Aorta (tissue), 5 donors: Measurements from ENCODE around the gene SPON1. TPM values are rescaled to one million over a fixed set of nuclear protein-coding genes. Genes with fewer than 3 reads are reported as not detected.

Experiments
- ATAC-seq: fragments of 200-7000 bp; cut with Tn5 transposase; one replicate; pipeline ENCODE4 v1.9.1; 2022; ENCODE audit warnings: moderate library complexity; ENCODE audit not compliant: low FRiP score
- DNase-seq, 2 donors: peaks; one replicate each; pipeline ENCODE4 v3.0.0-alpha.2; 2020
- H3K27ac ChIP-seq, 2 donors: one replicate each; pipeline ENCODE4 v1.5.1; 2013; ENCODE audit warnings: low read length in 2 of 2, mild to moderate bottlenecking in 2 of 2, moderate library complexity in 2 of 2, control low read depth in 1 of 2, inconsistent platforms in 1 of 2, low read depth in 1 of 2
- H3K27me3 ChIP-seq, 2 donors: one replicate each; pipeline ENCODE4 v1.6.1; 2013; ENCODE audit warnings: control low read depth in 1 of 2, low read length in 1 of 2, mild to moderate bottlenecking in 1 of 2, moderate library complexity in 1 of 2; ENCODE audit not compliant: insufficient read depth in 2 of 2, control insufficient read depth in 1 of 2
- H3K36me3 ChIP-seq, 2 donors: one replicate each; pipeline ENCODE4 v1.6.1; 2013; ENCODE audit warnings: control low read depth in 1 of 2, low read length in 1 of 2, mild to moderate bottlenecking in 1 of 2; ENCODE audit not compliant: insufficient read depth in 2 of 2, control insufficient read depth in 1 of 2
- H3K4me1 ChIP-seq, 2 donors: one replicate each; pipeline ENCODE4 v1.6.1; 2013; ENCODE audit warnings: low read length in 2 of 2, control low read depth in 1 of 2, mild to moderate bottlenecking in 1 of 2, moderate library complexity in 1 of 2; ENCODE audit not compliant: insufficient read depth in 2 of 2, control insufficient read depth in 1 of 2
- H3K4me3 ChIP-seq, 2 donors: one replicate each; pipeline ENCODE4 v1.5.1; 2013; ENCODE audit warnings: low read length in 2 of 2, control low read depth in 1 of 2, mild to moderate bottlenecking in 1 of 2
- H3K9me3 ChIP-seq: one replicate; pipeline ENCODE4 v1.6.1; 2013; ENCODE audit warnings: mild to moderate bottlenecking, low read length; ENCODE audit not compliant: control insufficient read depth
- WGBS, 2 donors: extraction: QIAGEN DNeasy Blood & Tissue Kit; methylation state at CpG; one replicate each; pipeline ENCODE4 v1.1.7; 2013; 5-methylcytosine and 5-hydroxymethylcytosine counted together
- intact Hi-C, 2 donors: fragments of 100-400 bp; cut with DNase I; formaldehyde crosslinking; loops; one replicate each; pipeline versions ENCODE4 v1.14.2 to v1.15.0; 2022
- polyA plus RNA-seq, 2 donors: library from polyadenylated mRNA; stranded (reverse); fragments of 200-250 nt; gene quantifications; one replicate each; pipeline ENCODE4 v1.2.3, GENCODE V29; 2013
- total RNA-seq, 2 donors: library from RNA; stranded (reverse); fragmentation: NEBNext Ultra II Directional; extraction: Animal tissue kit (Norgen Biotek cat#: 25700); gene quantifications; one replicate each; pipeline ENCODE4 v1.2.1, GENCODE V29; 2021
- donor health status: healthy with polysubstance abuse.
- donor health status: Bipolar disorder and iron deficiency.
- donor health status: DM: no; HTN: no; CAD: no.
- donor health status: DM: no; HTN: no; CAD: no.
- donor health status: DM: yes; HTN: yes; CAD: no.

Gene SPON1
- total and polyA plus RNA-seq, 4 donors, result 7.0 to 79.2 (median 24.9) TPM

DNA sequence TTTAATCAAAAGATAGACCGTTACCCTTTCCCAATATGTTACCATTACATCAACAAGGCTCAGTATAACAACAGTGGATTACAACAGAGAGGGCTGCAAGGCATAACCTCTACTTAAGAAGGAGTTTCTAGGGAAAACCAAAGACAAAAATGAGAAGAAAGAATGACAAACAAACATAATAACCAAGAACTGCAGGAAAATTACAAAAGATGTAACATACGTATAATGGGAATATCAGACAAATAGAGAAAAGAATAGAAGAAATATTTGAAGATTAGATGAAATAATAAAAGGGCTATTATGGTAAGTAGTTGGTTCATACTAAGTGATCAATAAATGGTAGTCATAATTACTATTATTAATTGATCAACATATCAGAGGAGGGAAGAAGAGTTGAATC lies 39.1 kb downstream of the SPON1 start:
- ATAC-seq, result no peak
- no peaks in the 10 kb centered on the region for H3K36me3 ChIP-seq
- no peaks in the 10 kb centered on the region for H3K27me3 ChIP-seq
- DNase-seq, result no peak
- H3K4me1 ChIP-seq, result no peaks in the 10 kb centered on the region
- H3K27ac ChIP-seq, result no peak overlapping the region
- 99 to 100% methylated on average over 2 of the region's 2 CpGs for WGBS, 2 donors
- H3K4me3 ChIP-seq, result no peak overlapping the region
- peaks cover 2% of the 10 kb centered on the region for H3K9me3 ChIP-seq
- intact Hi-C loops, result no loop called here

DNA sequence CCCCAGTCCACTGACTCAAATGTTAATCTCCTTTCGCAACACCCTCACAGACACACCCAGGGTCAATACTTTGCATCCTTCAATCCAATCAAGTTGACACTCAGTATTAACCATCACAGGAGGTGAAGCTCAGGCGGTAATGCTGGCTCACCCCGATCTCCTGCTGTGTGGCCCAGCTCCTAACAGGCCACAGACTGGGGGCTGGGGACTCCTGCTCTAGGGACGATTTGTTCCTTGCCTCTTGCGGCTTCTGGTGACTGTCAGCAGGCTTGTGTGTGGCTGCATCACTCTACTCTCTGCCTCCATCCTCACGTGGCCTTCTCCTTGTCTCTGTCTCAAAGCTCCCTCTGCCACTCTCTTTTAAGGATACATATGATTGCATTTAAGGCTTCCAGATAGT lies 45.0 kb downstream of the SPON1 start:
- WGBS, 2 donors, result 89 to 90% methylated on average over 6 of the region's 6 CpGs
- intact Hi-C loops, result no loop called here
- Histone ChIP-seq H3K36me3 (no peaks in the 10 kb centered on the region), H3K27me3 (no peaks in the 10 kb centered on the region), H3K4me3 (no peak overlapping the region), H3K27ac (no peak overlapping the region), H3K9me3 (no peaks in the 10 kb centered on the region), H3K4me1 (no peaks in the 10 kb centered on the region)
- no peak for ATAC-seq
- no peak for DNase-seq

DNA sequence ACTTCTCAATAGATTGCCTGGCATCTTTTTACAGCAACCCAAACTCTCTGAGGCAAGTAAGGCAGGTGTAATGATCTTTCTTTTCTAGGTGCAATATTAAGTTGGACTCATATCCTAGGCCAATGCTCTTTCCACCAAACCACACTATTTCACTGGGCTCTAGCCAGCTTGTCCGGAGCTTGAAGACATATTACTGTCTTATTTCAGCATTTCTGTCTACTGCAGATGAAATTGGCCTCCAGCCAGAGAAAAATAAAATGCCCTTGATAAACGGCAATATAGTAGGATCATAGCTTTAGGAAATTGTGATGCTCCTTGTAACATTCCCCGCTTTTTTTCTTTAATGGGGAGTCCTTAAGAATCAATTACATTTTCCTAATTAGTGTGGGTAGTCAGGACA lies 48.1 kb downstream of the SPON1 start:
- H3K27me3 ChIP-seq, result no peaks in the 10 kb centered on the region
- no peak for ATAC-seq
- intact Hi-C loops, result no loop called here
- H3K9me3 ChIP-seq, result no peaks in the 10 kb centered on the region
- WGBS, 2 donors, result 40 to 47% methylated on average over 3 of the region's 3 CpGs
- DNase-seq, result no peak
- peaks cover 0 to 4% of the 10 kb centered on the region in 2 donors for H3K4me1 ChIP-seq
- H3K4me3 ChIP-seq, result no peak overlapping the region
- H3K36me3 ChIP-seq, result no peaks in the 10 kb centered on the region
- no peak overlapping the region for H3K27ac ChIP-seq

DNA sequence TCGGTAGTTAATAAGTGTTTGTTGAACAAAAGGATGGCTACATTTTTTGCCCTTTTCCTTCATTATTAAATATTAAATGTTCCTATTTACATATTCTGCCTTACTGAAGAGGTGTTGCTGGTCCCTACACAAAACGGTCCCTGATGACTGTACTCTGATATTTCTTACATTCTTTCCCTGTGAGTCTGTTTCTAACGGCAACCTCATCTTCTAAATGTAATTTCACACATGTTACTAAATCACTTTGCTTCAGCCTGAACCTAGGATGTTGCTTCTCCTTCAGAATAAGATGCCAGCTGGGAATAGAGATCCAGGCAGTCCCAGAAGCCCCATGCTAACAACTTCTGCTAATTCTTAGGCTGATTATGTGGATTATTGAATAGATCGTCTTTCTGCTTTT lies 50.3 kb downstream of the SPON1 start:
- Histone ChIP-seq H3K27ac (no peak overlapping the region), H3K4me3 (no peak overlapping the region), H3K4me1 (peaks cover 4 to 9% of the 10 kb centered on the region in 2 donors), H3K27me3 (no peaks in the 10 kb centered on the region), H3K9me3 (no peaks in the 10 kb centered on the region), H3K36me3 (no peaks in the 10 kb centered on the region)
- DNase-seq (no peak), ATAC-seq (no peak)
- intact Hi-C loops, result no loop called here
- 40 to 51% methylated on average over 4 of the region's 4 CpGs for WGBS, 2 donors

DNA sequence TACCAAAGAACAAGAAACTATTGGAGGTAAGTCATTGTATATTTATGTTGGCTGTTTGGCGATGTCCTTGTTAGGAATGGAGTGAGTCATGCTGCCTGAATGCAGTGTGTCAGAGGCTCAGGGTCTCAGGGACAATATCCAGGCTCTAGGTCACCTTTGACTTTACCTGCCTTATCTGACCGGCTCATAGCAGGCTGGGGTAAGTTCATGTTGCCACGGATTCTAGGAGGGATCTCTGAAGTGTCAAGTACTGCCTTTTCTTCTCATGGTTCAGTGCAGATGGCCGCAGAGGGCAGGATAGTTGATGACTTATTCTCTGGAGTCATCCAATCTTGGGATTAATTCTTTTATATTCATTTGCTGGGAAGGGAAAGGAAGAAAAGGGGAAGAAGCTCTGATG lies 53.2 kb downstream of the SPON1 start:
- no peak for DNase-seq
- Histone ChIP-seq H3K27me3 (no peaks in the 10 kb centered on the region), H3K4me3 (no peak overlapping the region), H3K36me3 (no peaks in the 10 kb centered on the region), H3K4me1 (peaks cover 4 to 11% of the 10 kb centered on the region in 2 donors), H3K27ac (peak overlapping the region; percentile 41 to 95), H3K9me3 (no peaks in the 10 kb centered on the region)
- 4 to 8% methylated on average over 4 of the region's 4 CpGs for WGBS, 2 donors
- intact Hi-C loops, result no loop called here
- ATAC-seq, result peak; percentile 66

DNA sequence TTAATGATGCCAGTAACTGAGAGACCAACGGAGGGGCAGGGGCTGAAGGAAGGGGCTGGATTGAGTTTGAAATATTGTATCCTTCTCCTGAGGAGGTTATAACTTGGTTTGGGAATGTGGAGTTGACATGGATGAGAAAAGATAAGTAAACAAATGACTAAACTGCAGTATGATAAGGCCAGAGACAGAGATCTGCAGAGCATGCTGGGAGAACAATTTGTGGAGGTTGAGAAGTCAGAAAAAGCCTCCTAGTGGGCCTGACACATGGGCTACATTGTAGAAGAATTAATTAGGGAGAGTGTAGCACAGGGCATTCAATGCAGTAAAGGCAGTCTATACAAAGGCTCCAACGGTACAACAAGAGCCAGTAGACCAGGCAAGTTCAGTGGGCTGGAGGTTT lies 55.9 kb downstream of the SPON1 start:
- H3K36me3 ChIP-seq, result no peaks in the 10 kb centered on the region
- intact Hi-C loops, result no loop called here
- DNase-seq (no peak), ATAC-seq (no peak)
- WGBS, 2 donors, result 63 to 75% methylated on average over 2 of the region's 2 CpGs
- peaks cover 4 to 11% of the 10 kb centered on the region in 2 donors for H3K4me1 ChIP-seq
- no peaks in the 10 kb centered on the region for H3K9me3 ChIP-seq
- H3K4me3 ChIP-seq, result no peak overlapping the region
- H3K27me3 ChIP-seq, result no peaks in the 10 kb centered on the region
- no peak overlapping the region for H3K27ac ChIP-seq

DNA sequence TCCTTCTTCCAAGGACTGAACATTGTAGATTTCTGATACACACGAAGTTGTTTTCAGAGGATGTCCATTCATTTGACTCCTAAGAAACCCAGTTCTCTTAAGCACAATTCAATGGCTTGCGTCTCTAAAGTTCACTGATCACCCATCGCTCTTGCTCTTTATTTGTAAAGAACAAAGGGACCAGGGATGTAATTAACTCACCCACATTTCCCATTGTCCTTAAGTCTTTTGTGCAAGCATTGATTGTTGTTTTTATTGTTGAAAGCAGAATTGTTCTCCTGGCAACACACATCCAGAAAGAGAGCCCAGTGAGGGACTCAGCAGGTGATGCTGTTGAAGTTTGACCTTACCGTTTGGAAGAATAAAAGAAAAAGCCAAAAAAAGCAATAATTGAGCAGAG lies 59.2 kb downstream of the SPON1 start:
- intact Hi-C loops, result loop anchor here in 1 of 2 donors (10.0 kb wide), 1 partner anchor 577 kb away; no protein-coding TSS in a partner anchor
- no peaks in the 10 kb centered on the region for H3K27me3 ChIP-seq
- H3K27ac ChIP-seq, result no peak overlapping the region
- no peaks in the 10 kb centered on the region for H3K36me3 ChIP-seq
- no peak overlapping the region for H3K4me3 ChIP-seq
- DNase-seq (no peak), ATAC-seq (no peak)
- WGBS, 2 donors, result 69 to 70% methylated on average over 4 of the region's 4 CpGs
- no peaks in the 10 kb centered on the region for H3K9me3 ChIP-seq
- peaks cover 2 to 4% of the 10 kb centered on the region in 2 donors for H3K4me1 ChIP-seq

DNA sequence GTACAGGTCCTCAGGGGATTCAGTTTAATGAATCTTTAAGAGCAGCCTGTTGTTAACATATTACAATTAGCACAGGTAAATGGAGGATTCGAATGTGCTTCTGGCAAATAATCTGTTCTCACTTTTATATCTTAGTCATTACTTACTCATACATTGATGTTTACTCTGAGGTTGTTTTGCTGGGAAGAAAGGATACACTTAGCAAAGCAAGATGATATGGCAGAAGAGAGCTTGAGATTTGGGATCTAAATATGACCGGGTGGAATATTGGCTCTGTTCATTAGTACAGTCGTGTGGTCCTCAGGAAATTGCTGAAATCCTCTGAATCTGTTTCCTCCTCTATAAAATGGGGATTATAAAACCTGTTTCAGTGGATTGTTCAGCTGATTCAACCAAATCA lies 59.7 kb downstream of the SPON1 start:
- DNase-seq, result no peak
- Histone ChIP-seq H3K9me3 (no peaks in the 10 kb centered on the region), H3K36me3 (no peaks in the 10 kb centered on the region), H3K27me3 (no peaks in the 10 kb centered on the region), H3K27ac (no peak overlapping the region), H3K4me1 (peaks cover 2% of the 10 kb centered on the region in 2 donors), H3K4me3 (no peak overlapping the region)
- intact Hi-C loops, result loop anchor here in 1 of 2 donors (10.0 kb wide), 1 partner anchor 577 kb away; no protein-coding TSS in a partner anchor
- 46 to 74% methylated on average over 3 of the region's 3 CpGs for WGBS, 2 donors
- no peak for ATAC-seq

DNA sequence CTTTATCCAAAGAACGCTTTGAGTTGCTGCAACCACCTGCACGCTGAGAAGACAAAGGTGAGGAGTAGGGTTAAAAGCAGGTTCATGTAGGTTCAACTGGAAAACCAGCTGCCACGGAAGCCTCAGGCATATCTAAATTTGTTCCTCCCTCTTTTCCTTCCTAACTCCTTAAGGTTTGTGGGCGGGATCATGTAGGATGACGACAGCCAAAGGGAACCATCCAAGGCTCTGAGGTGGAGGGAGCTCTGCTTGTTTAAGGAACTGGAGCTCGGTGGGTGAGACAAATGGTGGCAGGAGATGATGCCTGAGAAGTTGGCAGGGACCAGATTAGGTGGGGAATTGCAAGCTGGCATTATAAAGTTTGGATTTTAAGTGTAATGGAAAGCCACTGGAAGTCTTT lies 60.3 kb downstream of the SPON1 start:
- DNase-seq (no peak), ATAC-seq (no peak)
- Histone ChIP-seq H3K36me3 (no peaks in the 10 kb centered on the region), H3K4me3 (no peak overlapping the region), H3K9me3 (no peaks in the 10 kb centered on the region), H3K27ac (no peak overlapping the region), H3K4me1 (peaks cover 0 to 2% of the 10 kb centered on the region in 2 donors), H3K27me3 (no peaks in the 10 kb centered on the region)
- intact Hi-C loops, result loop anchor here in 1 of 2 donors (10.0 kb wide), 1 partner anchor 578 kb away; no protein-coding TSS in a partner anchor
- 70 to 72% methylated on average over 6 of the region's 6 CpGs for WGBS, 2 donors
